Fibroblast of pulmonary artery (primary cell): ENCODE data around the gene STK40.

Experiments used
- DNase-seq: peaks from one replicate; pipeline ENCODE4 v3.0.0-alpha.2; 2010; ENCODE audit warnings: low read depth
- H3K4me3 ChIP-seq: replicated peaks from 2 replicates; pipeline ENCODE4 v1.5.1; 2011; ENCODE audit warnings: low read depth, mild to moderate bottlenecking, control low read depth, low read length, moderate library complexity
- CTCF ChIP-seq: IDR thresholded peaks from 2 replicates; pipeline ENCODE4 v1.5.1; 2011; ENCODE audit warnings: mild to moderate bottlenecking, control low read depth, low read length, inconsistent platforms; ENCODE audit errors: missing control alignments

Gene STK40

GRCh38 chr1:36367066-36367465 is 18.7 kb downstream of the STK40 start:
- DNase-seq = no peak

GRCh38 chr1:36366091-36366661 is 19.5 kb downstream of the STK40 start:
- peak; percentile 80 for DNase-seq
- no peak overlapping the region for H3K4me3 ChIP-seq
- peak; percentile 16 for TF ChIP-seq CTCF

More at GRCh38 chr1:36367066-36367465, 18.7 kb downstream of the STK40 start:
- no peak for TF ChIP-seq CTCF
- no peak overlapping the region for H3K4me3 ChIP-seq

GRCh38 chr1:36365381-36365780 is 20.3 kb downstream of the STK40 start:
- no peak for TF ChIP-seq CTCF
- no peak overlapping the region for H3K4me3 ChIP-seq
- DNase-seq = peak; percentile 57

- no peak for DNase-seq
- no peak overlapping the region for H3K4me3 ChIP-seq
- TF ChIP-seq CTCF = no peak
These were observed 25.7 kb downstream of the STK40 start for GRCh38 chr1:36359911-36360550.

GRCh38 chr1:36359383-36359782 is 26.3 kb downstream of the STK40 start:
- TF ChIP-seq CTCF = no peak
- DNase-seq = no peak
- H3K4me3 ChIP-seq = no peak overlapping the region

GRCh38 chr1:36358514-36359084 is 27.1 kb downstream of the STK40 start:
- no peak for TF ChIP-seq CTCF
- DNase-seq = no peak
- H3K4me3 ChIP-seq = no peak overlapping the region

GRCh38 chr1:36355811-36356210 is 29.9 kb downstream of the STK40 start:
- DNase-seq = no peak
- no peak for TF ChIP-seq CTCF
- no peak overlapping the region for H3K4me3 ChIP-seq
